Body of pancreas (tissue), 4 donors: ENCODE measurements around the gene UBTF.

Source experiments
- POLR2A ChIP-seq, 3 donors: fragments of 450-650 bp; IDR thresholded peaks; one replicate each; pipeline ENCODE4 v1.6.1; 2016; ENCODE audit warnings: antibody characterized with exemption in 3 of 3, mild to moderate bottlenecking in 2 of 3
- TF ChIP-seq, protein P1 (sequence below), 7 experiments: fragments of 450-650 bp in 4 of 7; fragments of 200-600 bp in 3 of 7; sonication (generic) in 3 of 7; IDR thresholded peaks; one replicate each; pipeline ENCODE4 v1.5.1; 2016 to 2019; ENCODE audit warnings: antibody characterized with exemption in 7 of 7

DNA sequence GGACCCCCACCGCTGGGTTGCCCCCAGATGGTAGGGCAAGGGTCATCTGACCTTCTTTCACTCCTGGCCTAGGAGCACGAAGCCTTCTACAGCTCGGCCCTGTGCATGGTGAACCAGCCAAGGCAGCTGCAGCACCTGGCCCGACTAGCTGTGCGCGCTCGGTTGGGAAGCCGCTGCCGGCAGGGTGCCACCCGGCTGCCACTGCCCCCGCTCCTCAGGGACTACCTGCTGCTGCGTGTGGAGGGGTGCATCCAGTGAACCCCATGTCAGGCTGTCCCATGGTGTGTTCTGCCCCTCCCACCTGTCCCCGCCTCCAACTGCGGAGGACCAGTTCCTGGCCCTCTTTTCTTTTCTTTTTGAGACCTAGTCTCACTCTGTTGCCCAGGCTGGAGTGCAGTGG, 41.3 kb downstream of the UBTF start:
- TF ChIP-seq, protein P1, sequence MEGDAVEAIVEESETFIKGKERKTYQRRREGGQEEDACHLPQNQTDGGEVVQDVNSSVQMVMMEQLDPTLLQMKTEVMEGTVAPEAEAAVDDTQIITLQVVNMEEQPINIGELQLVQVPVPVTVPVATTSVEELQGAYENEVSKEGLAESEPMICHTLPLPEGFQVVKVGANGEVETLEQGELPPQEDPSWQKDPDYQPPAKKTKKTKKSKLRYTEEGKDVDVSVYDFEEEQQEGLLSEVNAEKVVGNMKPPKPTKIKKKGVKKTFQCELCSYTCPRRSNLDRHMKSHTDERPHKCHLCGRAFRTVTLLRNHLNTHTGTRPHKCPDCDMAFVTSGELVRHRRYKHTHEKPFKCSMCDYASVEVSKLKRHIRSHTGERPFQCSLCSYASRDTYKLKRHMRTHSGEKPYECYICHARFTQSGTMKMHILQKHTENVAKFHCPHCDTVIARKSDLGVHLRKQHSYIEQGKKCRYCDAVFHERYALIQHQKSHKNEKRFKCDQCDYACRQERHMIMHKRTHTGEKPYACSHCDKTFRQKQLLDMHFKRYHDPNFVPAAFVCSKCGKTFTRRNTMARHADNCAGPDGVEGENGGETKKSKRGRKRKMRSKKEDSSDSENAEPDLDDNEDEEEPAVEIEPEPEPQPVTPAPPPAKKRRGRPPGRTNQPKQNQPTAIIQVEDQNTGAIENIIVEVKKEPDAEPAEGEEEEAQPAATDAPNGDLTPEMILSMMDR (IDR thresholded peaks at IDR 0.05) = no peak
- no peak for TF ChIP-seq POLR2A (IDR thresholded peaks at IDR 0.05)
